Uterus (tissue), 2 donors: ENCODE data around the gene MOB2.

Experiments used
- CTCF ChIP-seq, 4 experiments: fragments of 200-600 bp in 2 of 4; fragments of 450-650 bp in 2 of 4; sonication (generic) in 2 of 4; IDR thresholded peaks; one replicate each; pipeline ENCODE4 v1.5.1; 2016 to 2019; ENCODE audit warnings: antibody characterized with exemption in 4 of 4, mild to moderate bottlenecking in 2 of 4, moderate library complexity in 1 of 4
- POLR2A ChIP-seq, 2 donors: fragments of 450-650 bp; IDR thresholded peaks; one replicate each; pipeline ENCODE4 v1.6.1; 2016; ENCODE audit warnings: antibody characterized with exemption in 2 of 2, mild to moderate bottlenecking in 1 of 2, moderate library complexity in 1 of 2

- TF ChIP-seq CTCF (IDR thresholded peaks at IDR 0.05) (no peak), POLR2A (IDR thresholded peaks at IDR 0.05) (no peak)
Observed at GRCh38 chr11:1471736-1472135, 14.8 kb downstream of the MOB2 start.
